ENCODE data around the gene MRAS. TPM values are rescaled to one million over a fixed set of nuclear protein-coding genes. Genes with fewer than 3 reads are reported as not detected.

The MRAS gene
- total and polyA plus RNA-seq, 2 of the 8 experiments (the other 6 are each of a cell fraction or from before 2014, with no cell fraction given): 10.6 to 16.2 TPM

- TF ChIP-seq KDM5A (IDR thresholded peaks at IDR 0.05; ENCODE audit: low read length) (no peak), POLR2AphosphoS5 (IDR thresholded peaks at IDR 0.05; ENCODE audit: low read depth, low read length) (no peak), POLR2A (IDR thresholded peaks at IDR 0.05; ENCODE audit: control extremely low read depth in 1 of 2, low read depth in 2 of 2, low read length in 2 of 2) (no peak), YY1 (IDR thresholded peaks at IDR 0.05; ENCODE audit: low read depth, low read length) (0 out of 2 replicates have a peak, but pooled peaks have one; percentile 10), KDM1A (IDR thresholded peaks at IDR 0.05; ENCODE audit: borderline replicate concordance, low read length) (no peak), BRCA1 (IDR thresholded peaks at IDR 0.05; ENCODE audit: low read depth, low read length) (no peak; the same call in 1 of the 2 replicates), RAD21 (IDR thresholded peaks at IDR 0.05 in 1 of 2, conservative IDR thresholded peaks at IDR 0.05 in 1 of 2; ENCODE audit: low read depth in 2 of 2, low read length in 2 of 2) (peak; percentile 88 to 90), TBP (IDR thresholded peaks at IDR 0.05; ENCODE audit: low read depth, low read length) (no peak), GABPA (IDR thresholded peaks at IDR 0.05; ENCODE audit: borderline replicate concordance, insufficient read depth, low read length) (no peak)
- TF ChIP-seq, protein P1, sequence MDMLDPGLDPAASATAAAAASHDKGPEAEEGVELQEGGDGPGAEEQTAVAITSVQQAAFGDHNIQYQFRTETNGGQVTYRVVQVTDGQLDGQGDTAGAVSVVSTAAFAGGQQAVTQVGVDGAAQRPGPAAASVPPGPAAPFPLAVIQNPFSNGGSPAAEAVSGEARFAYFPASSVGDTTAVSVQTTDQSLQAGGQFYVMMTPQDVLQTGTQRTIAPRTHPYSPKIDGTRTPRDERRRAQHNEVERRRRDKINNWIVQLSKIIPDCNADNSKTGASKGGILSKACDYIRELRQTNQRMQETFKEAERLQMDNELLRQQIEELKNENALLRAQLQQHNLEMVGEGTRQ (IDR thresholded peaks at IDR 0.05; ENCODE audit: low read length): no peak
Measured at GRCh38 chr3:138417559-138417982, 69.2 kb downstream of the MRAS start (continued).
